Measurements from ENCODE around the gene EID1.
"Not testable (repeated sequence)": the region's sequence is repeated elsewhere in the genome, so short reads cannot be mapped to it uniquely, and the experiment has no call there.

Gene EID1
- long read RNA-seq, donor 1, transcript EID1-201 (1 exons, 2,298 nt) = major isoform, 498 of 498 reads
- long read RNA-seq, donor 1, partial matches to known transcripts = 0 of 498 reads
- long read RNA-seq, donor 1, other reads (novel, unspliced or antisense) = 0 of 498 reads
- long read RNA-seq, donor 2, transcript EID1-201 (1 exons, 2,298 nt) = major isoform, 306 of 306 reads
- long read RNA-seq, donor 2, partial matches to known transcripts = 0 of 306 reads
- long read RNA-seq, donor 2, other reads (novel, unspliced or antisense) = 0 of 306 reads
- long read RNA-seq, donor 3, transcript EID1-201 (1 exons, 2,298 nt) = major isoform, 174 of 174 reads
- long read RNA-seq, donor 3, partial matches to known transcripts = 0 of 174 reads
- long read RNA-seq, donor 3, other reads (novel, unspliced or antisense) = 0 of 174 reads
- long read RNA-seq, donor 4, transcript EID1-201 (1 exons, 2,298 nt) = major isoform, 375 of 375 reads
- long read RNA-seq, donor 4, partial matches to known transcripts = 0 of 375 reads
- long read RNA-seq, donor 4, other reads (novel, unspliced or antisense) = 0 of 375 reads
- long read RNA-seq, donor 5, transcript EID1-201 (1 exons, 2,298 nt) = major isoform, 342 of 342 reads
- long read RNA-seq, donor 5, partial matches to known transcripts = 0 of 342 reads
- long read RNA-seq, donor 5, other reads (novel, unspliced or antisense) = 0 of 342 reads
- long read RNA-seq, donor 6, transcript EID1-201 (1 exons, 2,298 nt) = major isoform, 341 of 341 reads
- long read RNA-seq, donor 6, partial matches to known transcripts = 0 of 341 reads
- long read RNA-seq, donor 6, other reads (novel, unspliced or antisense) = 0 of 341 reads
- long read RNA-seq, donor 7 = 0 reads
- long read RNA-seq, donor 8, transcript EID1-201 (1 exons, 2,298 nt) = major isoform, 290 of 290 reads
- long read RNA-seq, donor 8, partial matches to known transcripts = 0 of 290 reads
- long read RNA-seq, donor 8, other reads (novel, unspliced or antisense) = 0 of 290 reads

GRCh38 chr15:48877630-48878595 is at the start of gene EID1:
EID1 (plus strand) TSS chr15:48878134; CDS start chr15:48878177, 43 bp downstream.
- DNase-seq = peak; percentile 99

- DNase-seq = no peak
Measured at GRCh38 chr15:48828471-48828870, 49.5 kb upstream of the EID1 start.

- DNase-seq = no peak
Measured at GRCh38 chr15:48828906-48829305, 49.0 kb upstream of the EID1 start.

GRCh38 chr15:48832648-48833047 is 45.3 kb upstream of the EID1 start:
- DNase-seq = no peak

GRCh38 chr15:48833526-48834239 is 44.3 kb upstream of the EID1 start:
- DNase-seq = no peak

GRCh38 chr15:48834756-48835155 is 43.2 kb upstream of the EID1 start:
- no peak for DNase-seq

- no peak for DNase-seq
Measured at GRCh38 chr15:48842501-48842900, 35.4 kb upstream of the EID1 start.

GRCh38 chr15:48845123-48845522 is 32.8 kb upstream of the EID1 start:
- DNase-seq = no peak

GRCh38 chr15:48850648-48851047 is 27.3 kb upstream of the EID1 start:
- DNase-seq = no peak

- DNase-seq = no peak
Measured at GRCh38 chr15:48851956-48852355, 26.0 kb upstream of the EID1 start.

- not testable (repeated sequence) for DNase-seq
Measured at GRCh38 chr15:48854434-48854833, 23.5 kb upstream of the EID1 start.

GRCh38 chr15:48855501-48856440 is 22.2 kb upstream of the EID1 start:
- DNase-seq = peak; percentile 32

GRCh38 chr15:48856942-48857341 is 21.0 kb upstream of the EID1 start:
- DNase-seq = no peak

GRCh38 chr15:48858401-48858800 is 19.5 kb upstream of the EID1 start:
- no peak for DNase-seq

GRCh38 chr15:48859426-48859825 is 18.5 kb upstream of the EID1 start:
- no peak for DNase-seq

GRCh38 chr15:48861813-48862431 is 16.0 kb upstream of the EID1 start:
- no peak for DNase-seq

- no peak for DNase-seq
Measured at GRCh38 chr15:48862705-48863104, 15.2 kb upstream of the EID1 start.

- no peak for DNase-seq
Measured at GRCh38 chr15:48865370-48866079, 12.4 kb upstream of the EID1 start.

- no peak for DNase-seq
Measured at GRCh38 chr15:48866141-48866563, 11.8 kb upstream of the EID1 start.

Data from right kidney (tissue), 9 donors.